Gastroesophageal sphincter (tissue), 3 donors: Measurements from ENCODE around the gene SLC2A9.

Experiments used
- CTCF ChIP-seq, 4 experiments: fragments of 200-600 bp in 2 of 4; fragments of 450-650 bp in 2 of 4; sonication (generic) in 1 of 4; IDR thresholded peaks; one replicate each; pipeline ENCODE4 v1.5.1; 2017 to 2019; ENCODE audit warnings: antibody characterized with exemption in 4 of 4, mild to moderate bottlenecking in 2 of 4, moderate library complexity in 2 of 4
- EP300 ChIP-seq: sonication (generic); formaldehyde crosslinking; IDR thresholded peaks from one replicate; pipeline ENCODE4 v1.6.1; 2017; ENCODE audit warnings: antibody characterized with exemption, mild to moderate bottlenecking
- POLR2A ChIP-seq, 2 donors: fragments of 450-650 bp; IDR thresholded peaks; one replicate each; pipeline ENCODE4 v1.6.1; 2017; ENCODE audit warnings: antibody characterized with exemption in 2 of 2, mild to moderate bottlenecking in 2 of 2, moderate library complexity in 1 of 2
- POLR2AphosphoS5 ChIP-seq: sonication (generic); formaldehyde crosslinking; IDR thresholded peaks from one replicate; pipeline ENCODE4 v1.6.1; 2017; ENCODE audit warnings: antibody characterized with exemption

- TF ChIP-seq CTCF (IDR thresholded peaks at IDR 0.05) = no peak
- TF ChIP-seq EP300 = no peak
- TF ChIP-seq POLR2AphosphoS5 = no peak
- no peak for TF ChIP-seq POLR2A (IDR thresholded peaks at IDR 0.05)
These were observed 26.7 kb upstream of the SLC2A9 start for GRCh38 chr4:10047967-10048366.
